Fibroblast of lung (primary cell): ENCODE results near the gene PSME4.
"Not testable (repeated sequence)": the region's sequence is repeated elsewhere in the genome, so short reads cannot be mapped to it uniquely, and the experiment has no call there.

Experiments used
- EZH2 ChIP-seq: IDR thresholded peaks from 2 replicates; pipeline ENCODE4 v1.5.1; 2012; ENCODE audit warnings: low read length, control low read depth, mild to moderate bottlenecking; ENCODE audit errors: missing control alignments
- TF ChIP-seq, protein P1 (sequence below), 2 donors: IDR thresholded peaks in 1 of 2; conservative IDR thresholded peaks in 1 of 2; 1 replicate in 1 of 2; 2 replicates in 1 of 2; pipeline ENCODE4 v1.5.1; 2011 to 2012; ENCODE audit warnings: low read length in 2 of 2, control low read depth in 1 of 2, inconsistent platforms in 1 of 2, low read depth in 1 of 2, mild to moderate bottlenecking in 1 of 2

DNA sequence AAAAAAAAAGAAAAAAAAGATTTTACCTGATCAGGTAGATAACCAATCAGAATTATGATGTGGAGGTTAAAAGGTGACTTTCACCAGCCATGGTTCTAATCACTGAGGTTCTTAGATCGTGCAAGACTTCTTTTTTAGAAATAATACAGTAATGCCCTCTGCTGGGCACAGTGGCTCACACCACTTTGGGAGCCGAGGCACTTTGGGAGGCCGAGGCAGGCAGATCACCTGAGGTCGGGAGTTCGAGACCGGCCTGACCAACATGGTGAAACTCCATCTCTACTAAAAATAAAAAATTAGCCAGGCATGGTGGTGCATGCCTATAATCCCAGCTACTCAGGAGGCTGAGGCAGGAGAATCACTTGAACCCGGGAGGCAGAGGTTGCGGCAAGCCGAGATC is 147.2 kb downstream of the PSME4 start:
- TF ChIP-seq, protein P1, sequence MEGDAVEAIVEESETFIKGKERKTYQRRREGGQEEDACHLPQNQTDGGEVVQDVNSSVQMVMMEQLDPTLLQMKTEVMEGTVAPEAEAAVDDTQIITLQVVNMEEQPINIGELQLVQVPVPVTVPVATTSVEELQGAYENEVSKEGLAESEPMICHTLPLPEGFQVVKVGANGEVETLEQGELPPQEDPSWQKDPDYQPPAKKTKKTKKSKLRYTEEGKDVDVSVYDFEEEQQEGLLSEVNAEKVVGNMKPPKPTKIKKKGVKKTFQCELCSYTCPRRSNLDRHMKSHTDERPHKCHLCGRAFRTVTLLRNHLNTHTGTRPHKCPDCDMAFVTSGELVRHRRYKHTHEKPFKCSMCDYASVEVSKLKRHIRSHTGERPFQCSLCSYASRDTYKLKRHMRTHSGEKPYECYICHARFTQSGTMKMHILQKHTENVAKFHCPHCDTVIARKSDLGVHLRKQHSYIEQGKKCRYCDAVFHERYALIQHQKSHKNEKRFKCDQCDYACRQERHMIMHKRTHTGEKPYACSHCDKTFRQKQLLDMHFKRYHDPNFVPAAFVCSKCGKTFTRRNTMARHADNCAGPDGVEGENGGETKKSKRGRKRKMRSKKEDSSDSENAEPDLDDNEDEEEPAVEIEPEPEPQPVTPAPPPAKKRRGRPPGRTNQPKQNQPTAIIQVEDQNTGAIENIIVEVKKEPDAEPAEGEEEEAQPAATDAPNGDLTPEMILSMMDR (conservative IDR thresholded peaks at IDR 0.05 in 1 of 2, IDR thresholded peaks at IDR 0.05 in 1 of 2; ENCODE audit: low read depth in 1 of 2, low read length in 2 of 2) = not testable (repeated sequence)
- TF ChIP-seq EZH2 = not testable (repeated sequence)
